PC-3 (cell line): ENCODE measurements around the gene SLC35F5.

Experiments
- EZH2phosphoT487 ChIP-seq: fragments of 300-600 bp; sonication (generic); IDR thresholded peaks from 2 replicates; pipeline ENCODE4 v1.6.1; 2018; ENCODE audit warnings: mild to moderate bottlenecking, antibody characterized with exemption, low read length, borderline replicate concordance
- TF ChIP-seq, protein P1 (sequence below): fragments of 300-600 bp; sonication (generic); conservative IDR thresholded peaks from 2 replicates; pipeline ENCODE4 v1.5.1; 2017; ENCODE audit warnings: antibody characterized with exemption, low read depth, mild to moderate bottlenecking, low read length

DNA sequence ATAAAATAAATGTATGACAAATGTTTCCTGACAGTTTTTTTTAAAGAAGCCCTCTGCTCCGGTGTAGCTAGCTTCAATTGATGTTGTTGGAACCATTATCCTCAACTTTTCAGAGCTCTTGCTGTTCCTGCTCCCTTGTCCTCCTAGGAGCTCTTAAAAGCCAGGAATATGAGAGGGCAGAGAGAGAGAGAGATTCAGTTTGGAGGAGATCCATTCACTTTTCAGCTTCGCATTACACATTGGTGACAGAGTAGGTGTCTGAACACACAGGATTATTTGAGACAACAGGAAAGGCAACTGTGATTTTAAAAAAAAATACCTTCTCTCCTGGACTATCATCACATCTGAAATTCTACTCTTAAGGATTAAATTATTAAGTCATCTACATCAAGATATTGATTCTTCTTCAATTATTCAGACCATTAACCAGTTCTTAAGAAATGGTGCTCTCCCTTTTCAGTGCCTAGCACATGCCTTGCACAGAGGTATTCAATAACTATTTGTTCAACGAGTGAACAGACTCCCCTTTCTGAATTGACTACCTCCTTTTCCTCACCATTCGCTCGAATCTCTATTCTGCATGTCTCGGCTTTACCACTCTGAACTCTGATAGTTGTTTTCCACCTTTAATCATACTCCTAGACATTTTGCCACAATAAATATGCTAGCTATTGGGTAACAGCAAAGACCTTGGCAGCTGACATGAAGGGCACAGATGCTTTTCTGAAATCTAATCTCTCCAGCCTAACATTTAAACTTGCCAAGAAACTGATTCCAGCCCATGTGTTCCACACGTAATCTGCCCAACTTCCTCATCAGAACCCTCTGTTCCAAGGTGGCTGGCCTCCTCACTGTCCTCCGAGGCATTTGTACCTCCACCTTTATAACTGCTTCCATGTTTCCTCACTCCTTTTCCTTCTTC is 28.6 kb upstream of the SLC35F5 start:
- TF ChIP-seq, protein P1, sequence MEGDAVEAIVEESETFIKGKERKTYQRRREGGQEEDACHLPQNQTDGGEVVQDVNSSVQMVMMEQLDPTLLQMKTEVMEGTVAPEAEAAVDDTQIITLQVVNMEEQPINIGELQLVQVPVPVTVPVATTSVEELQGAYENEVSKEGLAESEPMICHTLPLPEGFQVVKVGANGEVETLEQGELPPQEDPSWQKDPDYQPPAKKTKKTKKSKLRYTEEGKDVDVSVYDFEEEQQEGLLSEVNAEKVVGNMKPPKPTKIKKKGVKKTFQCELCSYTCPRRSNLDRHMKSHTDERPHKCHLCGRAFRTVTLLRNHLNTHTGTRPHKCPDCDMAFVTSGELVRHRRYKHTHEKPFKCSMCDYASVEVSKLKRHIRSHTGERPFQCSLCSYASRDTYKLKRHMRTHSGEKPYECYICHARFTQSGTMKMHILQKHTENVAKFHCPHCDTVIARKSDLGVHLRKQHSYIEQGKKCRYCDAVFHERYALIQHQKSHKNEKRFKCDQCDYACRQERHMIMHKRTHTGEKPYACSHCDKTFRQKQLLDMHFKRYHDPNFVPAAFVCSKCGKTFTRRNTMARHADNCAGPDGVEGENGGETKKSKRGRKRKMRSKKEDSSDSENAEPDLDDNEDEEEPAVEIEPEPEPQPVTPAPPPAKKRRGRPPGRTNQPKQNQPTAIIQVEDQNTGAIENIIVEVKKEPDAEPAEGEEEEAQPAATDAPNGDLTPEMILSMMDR: no peak
- TF ChIP-seq EZH2phosphoT487: no peak
